HepG2 (cell line): Measurements from ENCODE around the gene BORCS5. TPM values are rescaled to one million over a fixed set of nuclear protein-coding genes. Genes with fewer than 3 reads are reported as not detected.
A peak's percentile ranks its signal among the peaks of the same experiment; 100 is the strongest.

Source experiments
- DZIP1 ChIP-seq: sonication (generic); formaldehyde crosslinking; IDR thresholded peaks from 2 replicates; pipeline ENCODE4 v1.5.0; 2020; ENCODE audit warnings: mild to moderate bottlenecking, missing genetic modification reagents
- FOSL2 ChIP-seq: sonication (generic); formaldehyde crosslinking; IDR thresholded peaks from 2 replicates; pipeline ENCODE4 v1.4.0; 2020; ENCODE audit warnings: missing genetic modification reagents
- GTF3A ChIP-seq: sonication (generic); formaldehyde crosslinking; conservative IDR thresholded peaks from 2 replicates; pipeline ENCODE4 v1.4.0; 2020; ENCODE audit warnings: mild to moderate bottlenecking, missing genetic modification reagents
- PPARG ChIP-seq: conservative IDR thresholded peaks from 2 replicates; pipeline ENCODE4 v1.6.1; 2016; ENCODE audit warnings: missing biosample characterization, missing genetic modification reagents
- PREB ChIP-seq: sonication (generic); formaldehyde crosslinking; IDR thresholded peaks from 2 replicates; pipeline ENCODE4 v1.4.0; 2020; ENCODE audit warnings: missing genetic modification reagents
- RBM39 ChIP-seq: fragments of 200-400 bp; formaldehyde crosslinking; IDR thresholded peaks from one replicate; pipeline ENCODE4 v1.6.1; 2018; ENCODE audit warnings: antibody characterized with exemption, mild to moderate bottlenecking, low read depth, low read length; ENCODE audit not compliant: poor library complexity, severe bottlenecking
- RFX1 ChIP-seq: fragments of 450-650 bp; IDR thresholded peaks from 2 replicates; pipeline ENCODE4 v1.6.1; 2017
- ZKSCAN5 ChIP-seq: sonication (generic); formaldehyde crosslinking; IDR thresholded peaks from 2 replicates; pipeline ENCODE4 v1.5.1; 2020; ENCODE audit warnings: mild to moderate bottlenecking, missing genetic modification reagents
- ZNF234 ChIP-seq: sonication (generic); formaldehyde crosslinking; conservative IDR thresholded peaks from 2 replicates; pipeline ENCODE4 v1.5.1; 2020; ENCODE audit warnings: mild to moderate bottlenecking, missing genetic modification reagents
- ZNF326 ChIP-seq: sonication (generic); formaldehyde crosslinking; IDR thresholded peaks from 2 replicates; pipeline ENCODE4 v1.4.0; 2020; ENCODE audit warnings: missing genetic modification reagents, borderline replicate concordance
- ZNF552 ChIP-seq: sonication (generic); formaldehyde crosslinking; IDR thresholded peaks from 2 replicates; pipeline ENCODE4 v1.9.0; 2022; ENCODE audit warnings: missing genetic modification reagents, mild to moderate bottlenecking, borderline replicate concordance
- ZNF609 ChIP-seq: sonication (generic); formaldehyde crosslinking; IDR thresholded peaks from 2 replicates; pipeline ENCODE4 v1.4.0; 2020; ENCODE audit warnings: mild to moderate bottlenecking, missing genetic modification reagents, borderline replicate concordance
- ZNF646 ChIP-seq: sonication (generic); formaldehyde crosslinking; IDR thresholded peaks from 2 replicates; pipeline ENCODE4 v1.9.0; 2021; ENCODE audit warnings: mild to moderate bottlenecking, missing genetic modification reagents
- polyA plus RNA-seq, 8 experiments: library from polyadenylated mRNA; depleted of rRNA in 3 of 8; stranded (reverse) in 7 of 8; unstranded in 1 of 8; fragments of >200 nt; fragmentation: Illumina TruSeq in 4 of 8; extraction: Trizol in 4 of 8; gene quantifications; 2 replicates each; pipeline versions ENCODE4 v1.2.1 to v1.2.3, GENCODE V29; 2011 to 2016; ENCODE audit warnings: low read depth in 4 of 8, missing spikeins in 1 of 8, mixed read lengths in 1 of 8; ENCODE audit not compliant: insufficient read depth in 1 of 8
- total RNA-seq, 5 experiments: library from RNA; depleted of rRNA; stranded (reverse); fragments of >200 nt; fragmentation: Illumina TruSeq; extraction: Trizol; gene quantifications; 2 replicates each; pipeline ENCODE4 v1.2.3, GENCODE V29; 2016; ENCODE audit warnings: low read depth in 1 of 5

BORCS5 gene
- total and polyA plus RNA-seq, 2 of the 13 experiments (the other 11 are each of a cell fraction or from before 2014, with no cell fraction given): 3.9 to 4.7 TPM

- TF ChIP-seq ZNF326 (CRISPR knock-in tag) (no peak), RFX1 (no peak), ZNF234 (no peak; the same call in 1 of the 2 replicates), FOSL2 (CRISPR knock-in tag) (peak; percentile 19; the same call in 1 of the 2 replicates), ZNF552 (CRISPR knock-in tag) (no peak), RBM39 (peak; percentile 94), DZIP1 (no peak), ZNF646 (CRISPR knock-in tag) (no peak), GTF3A (no peak), PREB (CRISPR knock-in tag) (no peak), ZKSCAN5 (CRISPR knock-in tag) (no peak), ZNF609 (CRISPR knock-in tag) (no peak), PPARG (CRISPR knock-in tag) (no peak)
Measured at GRCh38 chr12:12356896-12357718, at the start of gene BORCS5 (continued).
